ENCODE results near the gene AP1S1. TPM values are rescaled to one million over a fixed set of nuclear protein-coding genes. Genes with fewer than 3 reads are reported as not detected.
A peak's percentile ranks its signal among the peaks of the same experiment; 100 is the strongest.

AP1S1 gene
- total and polyA plus RNA-seq, 2 of the 13 experiments (the other 11 are each of a cell fraction or from before 2014, with no cell fraction given), result 57.5 to 68.1 TPM

- TF ChIP-seq ZNF407 (CRISPR knock-in tag; IDR thresholded peaks at IDR 0.05; ENCODE audit: not compliant biosample characterization), result peak; percentile 25
- no peak for TF ChIP-seq HNRNPK (IDR thresholded peaks at IDR 0.05; ENCODE audit: low read depth, low read length, poor library complexity, severe bottlenecking)
- TF ChIP-seq SRSF4 (IDR thresholded peaks at IDR 0.05; ENCODE audit: low read depth, low read length, poor library complexity, severe bottlenecking), result no peak
- no peak for TF ChIP-seq PRPF4 (IDR thresholded peaks at IDR 0.05; ENCODE audit: low read depth, low read length, poor library complexity, severe bottlenecking)
- TF ChIP-seq ZNF567 (CRISPR knock-in tag; IDR thresholded peaks at IDR 0.05; ENCODE audit: borderline replicate concordance), result no peak
- 0 out of 2 replicates have a peak, but pooled peaks have one; percentile 5 for TF ChIP-seq GZF1 (CRISPR knock-in tag; IDR thresholded peaks at IDR 0.05)
- 0 out of 2 replicates have a peak, but pooled peaks have one; percentile 62 for TF ChIP-seq ISL2 (CRISPR knock-in tag; IDR thresholded peaks at IDR 0.05)
- TF ChIP-seq NCOA5 (CRISPR knock-in tag; IDR thresholded peaks at IDR 0.05), result no peak
- peak; percentile 81 for TF ChIP-seq ZBTB38 (CRISPR knock-in tag; IDR thresholded peaks at IDR 0.05)
- peak; percentile 88 for TF ChIP-seq NR2C2 (CRISPR knock-in tag; IDR thresholded peaks at IDR 0.05; ENCODE audit: borderline replicate concordance)
- TF ChIP-seq ATF6 (CRISPR knock-in tag; conservative IDR thresholded peaks at IDR 0.05), result no peak
- peak; percentile 60; the same call in 1 of the 2 replicates for TF ChIP-seq ZNF556 (CRISPR knock-in tag; IDR thresholded peaks at IDR 0.05; ENCODE audit: borderline replicate concordance)
- TF ChIP-seq ZNF770 (CRISPR knock-in tag; IDR thresholded peaks at IDR 0.05), result no peak
- TF ChIP-seq ZSCAN30 (CRISPR knock-in tag; IDR thresholded peaks at IDR 0.05), result 0 out of 2 replicates have a peak, but pooled peaks have one; percentile 84
- no peak; the same call in 1 of the 2 replicates for TF ChIP-seq ZBTB8A (CRISPR knock-in tag; IDR thresholded peaks at IDR 0.05; ENCODE audit: borderline replicate concordance, low read depth)
Observed at GRCh38 chr7:101126651-101127459, 27.4 kb upstream of the AP1S1 start, which contains the start of gene SERPINE1 (continued).

All from HepG2 (cell line).